SJCRH30 (cell line): ENCODE data around the gene DUSP10. TPM values are rescaled to one million over a fixed set of nuclear protein-coding genes. Genes with fewer than 3 reads are reported as not detected.

Experiments used
- DNase-seq, 2 experiments: peaks; one replicate each; pipeline ENCODE4 v3.0.0-alpha.2; 2015 to 2020
- H3K27ac ChIP-seq: fragments of 250-450 bp; sonication (Bioruptor Pico); 2 replicates; pipeline ENCODE4 v1.5.1; 2020; ENCODE audit warnings: mild to moderate bottlenecking, moderate library complexity
- H3K27me3 ChIP-seq: fragments of 250-450 bp; sonication (Bioruptor Pico); 2 replicates; pipeline ENCODE4 v1.5.1; 2020; ENCODE audit warnings: mild to moderate bottlenecking, moderate library complexity
- H3K36me3 ChIP-seq: fragments of 250-450 bp; sonication (Bioruptor Pico); 2 replicates; pipeline ENCODE4 v1.5.1; 2020; ENCODE audit warnings: mild to moderate bottlenecking, moderate library complexity
- H3K4me1 ChIP-seq: fragments of 250-450 bp; sonication (Bioruptor Pico); 2 replicates; pipeline ENCODE4 v1.5.1; 2020; ENCODE audit warnings: mild to moderate bottlenecking, moderate library complexity
- H3K4me3 ChIP-seq: fragments of 250-450 bp; sonication (Bioruptor Pico); 2 replicates; pipeline ENCODE4 v1.5.1; 2020; ENCODE audit warnings: mild to moderate bottlenecking, moderate library complexity
- H3K9me3 ChIP-seq: fragments of 250-450 bp; sonication (Bioruptor Pico); replicated peaks from 2 replicates; pipeline ENCODE4 v1.5.1; 2020; ENCODE audit warnings: mild to moderate bottlenecking, moderate library complexity
- total RNA-seq: library from RNA; depleted of rRNA; stranded (reverse); fragments of >200 nt; shearing (Covaris generic); gene quantifications from 2 replicates; pipeline ENCODE4 v1.2.3, GENCODE V29; 2014

The DUSP10 gene
- total RNA-seq, 1 experiment from 2014 or later, result 12.1 TPM

GRCh38 chr1:221776495-221777301 lies 34.8 kb upstream of the DUSP10 start:
- H3K9me3 ChIP-seq, result no peaks in the 10 kb centered on the region
- H3K27me3 ChIP-seq, result no peaks in the 10 kb centered on the region; the same call in 1 of the 2 replicates
- DNase-seq, result no peak
- H3K4me3 ChIP-seq, result no peak overlapping the region
- H3K36me3 ChIP-seq, result no peaks in the 10 kb centered on the region
- no peak overlapping the region for H3K27ac ChIP-seq
- H3K4me1 ChIP-seq, result no peaks in the 10 kb centered on the region

GRCh38 chr1:221775206-221775605 lies 33.3 kb upstream of the DUSP10 start:
- Histone ChIP-seq H3K4me3 (no peak overlapping the region), H3K9me3 (no peaks in the 10 kb centered on the region), H3K27ac (no peak overlapping the region), H3K27me3 (no peaks in the 10 kb centered on the region), H3K4me1 (no peaks in the 10 kb centered on the region), H3K36me3 (no peaks in the 10 kb centered on the region)
- no peak for DNase-seq

- Histone ChIP-seq H3K4me1 (no peaks in the 10 kb centered on the region), H3K27me3 (no peaks in the 10 kb centered on the region), H3K27ac (no peak overlapping the region), H3K9me3 (no peaks in the 10 kb centered on the region), H3K36me3 (no peaks in the 10 kb centered on the region), H3K4me3 (no peak overlapping the region)
- no peak for DNase-seq
Observed at GRCh38 chr1:221774054-221774842, 32.4 kb upstream of the DUSP10 start.

GRCh38 chr1:221773383-221773782 lies 31.5 kb upstream of the DUSP10 start:
- Histone ChIP-seq H3K4me1 (no peaks in the 10 kb centered on the region), H3K9me3 (no peaks in the 10 kb centered on the region), H3K27me3 (no peaks in the 10 kb centered on the region), H3K27ac (no peak overlapping the region), H3K36me3 (no peaks in the 10 kb centered on the region), H3K4me3 (no peak overlapping the region)
- DNase-seq, result no peak

GRCh38 chr1:221772117-221772516 lies 30.2 kb upstream of the DUSP10 start:
- H3K27me3 ChIP-seq, result no peaks in the 10 kb centered on the region
- H3K9me3 ChIP-seq, result no peaks in the 10 kb centered on the region
- no peaks in the 10 kb centered on the region for H3K36me3 ChIP-seq
- H3K4me3 ChIP-seq, result no peak overlapping the region
- no peak for DNase-seq
- H3K4me1 ChIP-seq, result no peaks in the 10 kb centered on the region
- H3K27ac ChIP-seq, result no peak overlapping the region

GRCh38 chr1:221768444-221769066 lies 26.7 kb upstream of the DUSP10 start:
- Histone ChIP-seq H3K27me3 (no peaks in the 10 kb centered on the region), H3K9me3 (no peaks in the 10 kb centered on the region), H3K4me3 (no peak overlapping the region), H3K27ac (no peak overlapping the region), H3K4me1 (peaks cover 3% of the 10 kb centered on the region), H3K36me3 (no peaks in the 10 kb centered on the region)
- no peak for DNase-seq

GRCh38 chr1:221766210-221766609 lies 24.3 kb upstream of the DUSP10 start:
- no peaks in the 10 kb centered on the region for H3K27me3 ChIP-seq
- H3K9me3 ChIP-seq, result no peaks in the 10 kb centered on the region
- no peaks in the 10 kb centered on the region for H3K36me3 ChIP-seq
- no peak overlapping the region for H3K27ac ChIP-seq
- DNase-seq, result peak in 1 of 2 experiments; percentile 38
- H3K4me3 ChIP-seq, result no peak overlapping the region
- peaks cover 3% of the 10 kb centered on the region for H3K4me1 ChIP-seq

- no peak overlapping the region for H3K4me3 ChIP-seq
- no peaks in the 10 kb centered on the region for H3K36me3 ChIP-seq
- peaks cover 3% of the 10 kb centered on the region for H3K4me1 ChIP-seq
- no peak for DNase-seq
- H3K27me3 ChIP-seq, result no peaks in the 10 kb centered on the region
- H3K27ac ChIP-seq, result no peak overlapping the region
- H3K9me3 ChIP-seq, result no peaks in the 10 kb centered on the region
Observed at GRCh38 chr1:221765527-221765926, 23.6 kb upstream of the DUSP10 start.

GRCh38 chr1:221762121-221762520 lies 20.2 kb upstream of the DUSP10 start:
- peaks cover 3% of the 10 kb centered on the region for H3K4me1 ChIP-seq
- no peaks in the 10 kb centered on the region for H3K9me3 ChIP-seq
- H3K27ac ChIP-seq, result no peak overlapping the region
- DNase-seq, result no peak
- no peaks in the 10 kb centered on the region for H3K27me3 ChIP-seq
- no peaks in the 10 kb centered on the region for H3K36me3 ChIP-seq
- H3K4me3 ChIP-seq, result no peak overlapping the region

- Histone ChIP-seq H3K27ac (no peak overlapping the region), H3K9me3 (no peaks in the 10 kb centered on the region), H3K4me3 (no peak overlapping the region), H3K36me3 (no peaks in the 10 kb centered on the region), H3K27me3 (no peaks in the 10 kb centered on the region), H3K4me1 (peaks cover 3% of the 10 kb centered on the region)
- DNase-seq, result no peak
Observed at GRCh38 chr1:221761354-221762002, 19.6 kb upstream of the DUSP10 start.

- no peak overlapping the region for H3K4me3 ChIP-seq
- H3K27me3 ChIP-seq, result no peaks in the 10 kb centered on the region
Observed at GRCh38 chr1:221760911-221761310, 19.0 kb upstream of the DUSP10 start.

GRCh38 chr1:221759436-221759835 lies 17.5 kb upstream of the DUSP10 start:
- no peaks in the 10 kb centered on the region for H3K27me3 ChIP-seq
- no peaks in the 10 kb centered on the region for H3K36me3 ChIP-seq
- H3K9me3 ChIP-seq, result no peaks in the 10 kb centered on the region
- no peak overlapping the region for H3K4me3 ChIP-seq
- no peak for DNase-seq
- no peaks in the 10 kb centered on the region for H3K4me1 ChIP-seq
- H3K27ac ChIP-seq, result no peak overlapping the region

More at GRCh38 chr1:221760911-221761310, 19.0 kb upstream of the DUSP10 start:
- no peaks in the 10 kb centered on the region for H3K36me3 ChIP-seq
- H3K4me1 ChIP-seq, result peaks cover under 1% of the 10 kb centered on the region; the same call in 1 of the 2 replicates
- no peak overlapping the region for H3K27ac ChIP-seq
- no peak for DNase-seq
- no peaks in the 10 kb centered on the region for H3K9me3 ChIP-seq

GRCh38 chr1:221758455-221758854 lies 16.6 kb upstream of the DUSP10 start:
- Histone ChIP-seq H3K27me3 (no peaks in the 10 kb centered on the region), H3K4me3 (no peak overlapping the region), H3K27ac (no peak overlapping the region), H3K9me3 (no peaks in the 10 kb centered on the region), H3K36me3 (no peaks in the 10 kb centered on the region), H3K4me1 (no peaks in the 10 kb centered on the region)
- DNase-seq, result no peak

- H3K27me3 ChIP-seq, result no peaks in the 10 kb centered on the region
- H3K4me3 ChIP-seq, result no peak overlapping the region
- no peaks in the 10 kb centered on the region for H3K36me3 ChIP-seq
- H3K4me1 ChIP-seq, result no peaks in the 10 kb centered on the region
- no peaks in the 10 kb centered on the region for H3K9me3 ChIP-seq
- DNase-seq, result no peak
- no peak overlapping the region for H3K27ac ChIP-seq
Observed at GRCh38 chr1:221756830-221757551, 15.1 kb upstream of the DUSP10 start.
